Measurements from ENCODE around the gene RBPJL.

Gene RBPJL

DNA sequence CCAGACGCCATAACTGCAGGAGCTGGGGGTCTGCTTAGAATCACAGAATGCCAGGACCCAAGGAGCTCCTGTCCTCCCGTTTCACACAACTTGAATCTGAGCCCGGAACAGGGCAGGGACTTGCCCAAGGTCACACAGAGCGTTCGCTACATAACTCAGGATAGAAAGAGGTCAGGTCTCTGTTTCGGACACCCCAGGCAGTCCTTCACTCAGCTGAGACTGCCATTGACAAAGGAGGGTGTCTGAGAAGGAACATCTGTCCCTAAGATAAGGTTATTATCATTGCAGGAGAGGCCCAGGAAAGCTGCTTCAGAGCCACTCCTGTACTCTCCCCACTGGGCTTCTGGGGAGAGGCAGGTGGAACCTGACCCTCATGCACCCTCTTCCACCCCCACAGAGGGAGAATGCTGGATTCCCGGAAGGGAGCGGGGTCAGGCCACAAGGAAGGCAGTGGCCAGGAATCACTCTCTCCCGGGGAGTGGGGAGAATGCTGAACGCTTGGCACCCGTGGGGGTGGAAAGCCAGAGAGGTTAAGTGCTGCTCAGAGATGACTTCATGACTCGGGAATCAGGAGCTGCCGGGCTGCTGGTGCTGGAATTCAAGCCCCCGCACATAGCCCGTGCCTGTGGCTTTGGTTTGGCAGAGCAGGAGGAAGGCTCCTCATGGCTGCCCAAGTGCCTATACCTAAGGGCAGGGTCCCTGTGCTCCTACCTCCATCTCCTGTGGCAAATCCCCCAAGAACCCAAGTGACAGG, 30.9 kb downstream of the RBPJL start:
- Mint-ChIP-seq H3K36me3 (no peaks in the 10 kb centered on the region), H3K27me3 (peaks cover 7% of the 10 kb centered on the region), H3K9me3 (no peaks in the 10 kb centered on the region), H3K4me1 (peaks cover 2% of the 10 kb centered on the region), H3K27ac (no peak overlapping the region), H3K4me3 (no peak overlapping the region)
- ATAC-seq (ENCODE audit: low read depth) (no peak), DNase-seq (ENCODE audit: low spot score in 2 of 2) (no peak)

DNA sequence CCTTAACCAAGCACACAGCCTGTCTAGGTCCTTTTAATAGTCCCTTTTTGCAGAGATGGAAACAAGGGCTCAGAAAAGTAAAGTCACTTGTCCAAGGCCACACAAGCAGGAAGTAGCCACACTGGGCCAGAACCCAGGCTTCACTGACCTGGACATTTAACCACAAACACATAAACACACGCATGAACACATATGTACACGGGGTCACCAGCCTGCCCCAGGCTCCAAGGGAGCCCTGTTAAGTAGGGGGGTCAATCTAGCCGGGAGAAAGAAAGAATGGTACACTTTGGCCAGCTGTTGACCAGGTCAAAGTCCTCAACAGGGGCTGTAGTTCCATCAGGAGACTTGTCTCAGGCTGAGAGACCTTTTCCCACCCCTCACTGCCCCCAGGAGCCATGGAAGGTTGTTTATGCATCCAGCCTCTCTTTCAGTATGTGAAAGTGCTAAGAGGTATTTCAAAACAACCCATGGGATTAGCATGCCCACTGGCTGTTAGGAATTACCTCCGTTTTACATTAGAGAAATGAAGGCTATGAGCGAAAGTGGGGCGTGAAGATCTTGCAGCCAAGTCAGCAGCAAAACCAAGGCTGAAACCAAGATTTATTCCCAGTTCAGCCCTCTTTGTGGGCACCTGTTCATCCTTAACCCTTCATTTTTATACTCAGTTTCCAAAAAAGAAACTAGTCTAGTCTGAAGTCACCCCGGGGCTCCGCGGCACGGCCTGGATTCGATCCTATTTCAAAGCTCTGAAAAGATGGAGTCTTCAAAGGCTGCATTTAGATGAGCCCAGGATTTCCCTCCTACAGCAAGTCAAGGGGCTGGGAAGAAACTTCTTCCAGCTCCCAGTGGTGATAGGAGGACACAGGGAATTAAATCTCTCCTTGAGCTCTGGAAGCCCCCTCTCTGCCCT, 31.7 kb downstream of the RBPJL start:
- no peak for DNase-seq (ENCODE audit: low spot score in 2 of 2)
- Mint-ChIP-seq H3K27me3 (peaks cover 7% of the 10 kb centered on the region), H3K9me3 (no peaks in the 10 kb centered on the region), H3K4me1 (peaks cover 2% of the 10 kb centered on the region), H3K4me3 (no peak overlapping the region), H3K36me3 (no peaks in the 10 kb centered on the region), H3K27ac (no peak overlapping the region)
- no peak for ATAC-seq (ENCODE audit: low read depth)

DNA sequence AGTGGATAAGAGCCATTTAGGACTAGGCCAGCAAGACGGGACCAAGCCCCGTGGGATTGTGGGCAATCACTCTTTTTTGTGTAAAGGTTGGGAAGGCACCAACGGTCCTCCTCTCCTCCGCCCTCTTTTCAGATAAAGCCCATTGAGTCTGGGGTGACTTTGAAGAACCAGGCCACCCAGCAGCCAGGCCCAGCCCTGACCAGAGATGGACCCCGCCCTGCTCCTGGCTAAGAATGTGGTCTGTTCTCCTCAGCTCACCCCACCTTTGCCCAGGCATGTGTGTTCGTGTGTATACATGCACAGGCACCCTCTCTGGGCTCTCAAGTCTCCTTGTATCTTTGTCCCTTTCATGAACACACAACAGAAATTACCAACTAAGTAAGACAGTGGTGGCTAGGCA, 32.4 kb downstream of the RBPJL start:
- ATAC-seq (ENCODE audit: low read depth) (no peak), DNase-seq (ENCODE audit: low spot score in 2 of 2) (no peak)
- no peaks in the 10 kb centered on the region for H3K36me3 Mint-ChIP-seq
- no peak overlapping the region for H3K27ac Mint-ChIP-seq
- peaks cover 7% of the 10 kb centered on the region for H3K27me3 Mint-ChIP-seq
- no peaks in the 10 kb centered on the region for H3K9me3 Mint-ChIP-seq
- no peak overlapping the region for H3K4me3 Mint-ChIP-seq
- H3K4me1 Mint-ChIP-seq, result peaks cover 2% of the 10 kb centered on the region

DNA sequence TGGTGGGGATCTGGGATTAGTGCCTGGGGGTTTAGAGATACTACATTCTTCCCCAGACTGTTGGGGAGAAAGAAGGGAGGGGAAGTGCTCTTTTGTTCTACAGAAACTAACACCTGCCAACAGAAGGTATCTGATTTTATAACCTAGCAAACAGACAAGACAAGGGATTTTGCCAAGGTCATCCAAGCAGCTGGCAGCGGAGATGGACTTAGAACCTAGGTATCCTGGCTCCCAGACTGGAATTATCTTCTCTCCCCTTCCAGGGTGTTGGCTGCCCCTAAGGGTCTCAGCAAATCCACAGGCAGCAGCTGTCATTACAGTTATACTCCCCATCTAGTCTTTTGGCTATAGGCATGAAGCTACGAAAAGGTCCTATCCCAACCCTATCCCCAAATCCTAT, 33.2 kb downstream of the RBPJL start:
- H3K9me3 Mint-ChIP-seq, result no peaks in the 10 kb centered on the region
- ATAC-seq (ENCODE audit: low read depth) (no peak), DNase-seq (ENCODE audit: low spot score in 2 of 2) (no peak)
- H3K27ac Mint-ChIP-seq, result no peak overlapping the region
- H3K27me3 Mint-ChIP-seq, result peaks cover 7% of the 10 kb centered on the region
- H3K4me1 Mint-ChIP-seq, result peaks cover 2% of the 10 kb centered on the region
- no peaks in the 10 kb centered on the region for H3K36me3 Mint-ChIP-seq
- no peak overlapping the region for H3K4me3 Mint-ChIP-seq

DNA sequence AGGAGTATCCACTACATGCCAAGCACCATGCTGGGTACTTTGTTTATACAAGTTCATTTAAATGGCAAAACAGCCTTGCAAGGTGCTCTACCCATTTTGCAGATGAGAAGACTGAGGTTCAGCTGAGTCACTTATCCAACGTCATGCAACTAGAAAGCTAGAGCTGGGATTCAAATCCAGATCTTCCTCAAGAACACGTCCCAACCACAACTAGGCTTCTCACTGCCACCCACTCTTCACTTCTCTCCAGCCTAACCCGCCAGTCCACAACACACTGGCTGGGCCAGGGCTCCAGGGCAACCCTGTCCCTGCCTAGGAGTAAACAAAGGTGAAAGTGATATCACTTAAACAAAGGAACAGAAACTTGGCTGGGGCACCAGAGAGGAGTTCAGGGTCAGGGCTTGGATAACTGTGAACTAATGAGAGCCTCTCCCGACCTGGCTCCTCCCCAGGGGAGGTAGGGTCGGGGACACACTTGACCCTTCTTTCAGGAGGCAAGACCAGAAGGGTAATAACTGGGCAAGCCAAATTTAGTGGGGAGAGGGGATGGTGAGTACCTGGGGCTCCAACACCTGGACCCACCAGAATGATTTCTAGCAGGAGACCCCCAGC, 33.7 kb downstream of the RBPJL start:
- no peak overlapping the region for H3K4me3 Mint-ChIP-seq
- no peaks in the 10 kb centered on the region for H3K9me3 Mint-ChIP-seq
- peaks cover 10% of the 10 kb centered on the region for H3K27me3 Mint-ChIP-seq
- no peaks in the 10 kb centered on the region for H3K36me3 Mint-ChIP-seq
- peaks cover 2% of the 10 kb centered on the region for H3K4me1 Mint-ChIP-seq
- DNase-seq (ENCODE audit: low spot score in 2 of 2) (no peak), ATAC-seq (ENCODE audit: low read depth) (no peak)
- no peak overlapping the region for H3K27ac Mint-ChIP-seq

DNA sequence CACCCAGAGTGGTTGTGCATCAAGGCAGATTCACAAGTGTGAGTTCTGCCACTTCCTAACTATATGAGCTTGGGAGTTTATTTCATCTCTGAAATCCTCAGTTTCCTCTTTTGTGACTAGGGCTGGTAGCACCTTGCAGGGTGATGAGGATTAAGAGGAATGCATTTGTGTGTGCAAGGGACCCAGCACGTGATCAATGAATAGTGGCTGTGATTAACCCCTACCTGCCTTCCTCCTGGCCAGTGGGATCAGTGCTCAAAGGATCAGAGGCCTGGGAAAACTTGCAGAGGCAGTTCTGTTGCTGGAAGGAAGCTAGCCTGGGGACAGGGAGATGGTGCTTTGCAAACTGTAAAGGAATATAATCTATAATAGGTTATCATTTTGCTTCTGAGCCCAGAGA, 34.3 kb downstream of the RBPJL start:
- Mint-ChIP-seq H3K27ac (no peak overlapping the region), H3K36me3 (no peaks in the 10 kb centered on the region), H3K27me3 (peaks cover 12% of the 10 kb centered on the region), H3K9me3 (no peaks in the 10 kb centered on the region), H3K4me1 (peaks cover 2% of the 10 kb centered on the region), H3K4me3 (no peak overlapping the region)
- ATAC-seq (ENCODE audit: low read depth) (no peak), DNase-seq (ENCODE audit: low spot score in 2 of 2) (no peak)

DNA sequence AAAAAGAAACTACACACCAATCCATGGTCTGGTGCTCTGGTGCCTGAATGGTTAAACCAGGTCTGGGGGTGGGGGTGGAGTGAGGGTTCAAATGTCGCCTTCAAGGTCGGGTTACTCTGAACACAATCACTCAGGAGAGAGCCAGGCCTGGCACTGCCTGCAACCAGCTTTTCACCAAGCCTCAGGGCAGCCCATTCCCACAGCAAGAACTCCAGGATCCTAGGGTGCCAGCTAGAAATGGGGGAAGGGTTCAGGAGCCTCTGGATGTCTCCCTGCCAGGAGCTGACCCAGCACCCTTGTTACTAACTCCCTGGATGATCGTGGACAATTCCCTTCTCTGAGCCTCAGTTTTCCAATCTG, 34.9 kb downstream of the RBPJL start:
- Mint-ChIP-seq H3K27ac (no peak overlapping the region), H3K36me3 (no peaks in the 10 kb centered on the region), H3K27me3 (peaks cover 13% of the 10 kb centered on the region), H3K4me1 (peaks cover 4% of the 10 kb centered on the region), H3K4me3 (no peak overlapping the region), H3K9me3 (no peaks in the 10 kb centered on the region)
- DNase-seq (ENCODE audit: low spot score in 2 of 2), result no peak
- ATAC-seq (ENCODE audit: low read depth), result no peak

DNA sequence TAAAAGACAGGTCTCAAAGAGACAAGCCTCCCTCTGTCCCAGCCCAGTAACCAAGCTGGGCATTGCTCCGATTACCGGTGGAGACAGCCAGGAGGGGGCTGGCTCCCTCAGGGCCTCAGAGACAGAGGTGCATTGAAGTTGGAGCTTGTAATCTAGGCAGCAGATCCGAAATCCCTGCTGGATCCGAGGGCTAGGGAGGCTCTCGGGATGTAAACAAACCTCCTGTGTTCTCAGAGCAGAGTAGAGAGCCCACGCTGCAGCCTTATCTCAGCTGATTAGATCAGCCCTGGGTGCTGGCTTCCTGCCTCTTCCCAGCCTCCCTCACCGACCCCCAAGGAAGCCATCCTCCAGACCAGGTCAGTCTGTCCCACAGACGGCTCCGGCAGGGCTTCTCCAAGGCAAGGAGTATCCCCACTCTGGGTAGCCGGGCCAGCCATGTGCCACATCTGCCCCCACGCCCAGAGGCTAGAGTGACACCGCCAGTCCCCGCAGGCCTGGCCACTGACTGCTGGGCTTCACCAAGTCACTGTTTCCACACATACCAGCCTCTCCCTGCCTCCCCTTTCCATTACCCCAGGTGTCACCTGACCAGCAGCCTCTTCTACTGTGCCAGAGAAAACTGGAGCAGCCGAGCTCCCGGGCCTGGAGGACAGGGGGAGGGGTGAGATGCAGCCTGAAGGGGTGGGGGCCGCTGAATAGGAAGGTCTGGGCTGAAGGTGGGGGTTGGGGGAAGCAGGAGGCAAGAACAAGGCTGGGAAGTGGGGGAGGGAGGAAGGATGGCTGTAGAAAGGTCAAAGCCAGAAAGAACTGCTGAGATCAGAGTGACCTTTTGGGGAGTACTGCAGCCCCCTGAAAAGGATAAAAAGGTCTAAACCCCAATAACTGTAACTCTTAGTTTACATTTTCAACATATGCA, 35.6 kb downstream of the RBPJL start:
- H3K27ac Mint-ChIP-seq, result no peak overlapping the region
- H3K9me3 Mint-ChIP-seq, result no peaks in the 10 kb centered on the region
- ATAC-seq (ENCODE audit: low read depth) (no peak), DNase-seq (ENCODE audit: low spot score in 2 of 2) (no peak)
- H3K4me3 Mint-ChIP-seq, result no peak overlapping the region
- peaks cover 4% of the 10 kb centered on the region for H3K4me1 Mint-ChIP-seq
- no peaks in the 10 kb centered on the region for H3K36me3 Mint-ChIP-seq
- peaks cover 16% of the 10 kb centered on the region for H3K27me3 Mint-ChIP-seq

DNA sequence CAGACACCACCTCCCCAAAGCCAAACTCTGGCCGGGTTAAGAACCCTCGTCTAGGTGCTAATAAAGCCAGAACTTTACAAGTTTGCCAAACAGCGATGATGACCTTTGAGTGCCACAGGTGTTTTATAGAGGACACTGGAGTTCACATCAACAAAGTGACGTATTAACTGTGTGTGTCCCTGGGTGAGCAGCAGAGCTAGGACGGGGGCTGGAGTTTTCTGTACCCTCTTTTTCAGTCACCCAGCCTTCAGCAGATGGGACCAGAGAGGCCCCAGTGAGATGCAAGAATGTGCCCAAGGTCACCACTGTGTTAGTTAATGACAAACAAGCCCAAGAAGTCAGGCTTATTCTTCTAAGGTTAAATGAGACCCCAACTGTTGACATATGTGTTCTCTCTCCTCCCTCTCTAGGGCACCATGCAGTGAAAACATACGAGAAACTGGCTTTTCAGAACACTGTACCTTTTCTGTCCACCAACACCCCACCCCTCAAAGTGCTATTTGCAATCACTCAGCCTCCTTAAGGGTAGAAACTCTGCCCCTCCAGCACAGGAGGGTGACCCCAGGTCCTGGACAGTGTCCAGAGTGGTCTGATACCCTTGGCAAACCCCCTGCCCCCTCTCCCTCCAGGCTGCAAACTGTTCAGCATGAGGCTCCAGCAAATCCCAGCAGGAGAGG, 36.4 kb downstream of the RBPJL start:
- Mint-ChIP-seq H3K9me3 (no peaks in the 10 kb centered on the region), H3K36me3 (no peaks in the 10 kb centered on the region), H3K4me3 (no peak overlapping the region), H3K27ac (no peak overlapping the region), H3K27me3 (peaks cover 20% of the 10 kb centered on the region), H3K4me1 (peaks cover 9% of the 10 kb centered on the region)
- no peak for DNase-seq (ENCODE audit: low spot score in 2 of 2)
- ATAC-seq (ENCODE audit: low read depth), result no peak

DNA sequence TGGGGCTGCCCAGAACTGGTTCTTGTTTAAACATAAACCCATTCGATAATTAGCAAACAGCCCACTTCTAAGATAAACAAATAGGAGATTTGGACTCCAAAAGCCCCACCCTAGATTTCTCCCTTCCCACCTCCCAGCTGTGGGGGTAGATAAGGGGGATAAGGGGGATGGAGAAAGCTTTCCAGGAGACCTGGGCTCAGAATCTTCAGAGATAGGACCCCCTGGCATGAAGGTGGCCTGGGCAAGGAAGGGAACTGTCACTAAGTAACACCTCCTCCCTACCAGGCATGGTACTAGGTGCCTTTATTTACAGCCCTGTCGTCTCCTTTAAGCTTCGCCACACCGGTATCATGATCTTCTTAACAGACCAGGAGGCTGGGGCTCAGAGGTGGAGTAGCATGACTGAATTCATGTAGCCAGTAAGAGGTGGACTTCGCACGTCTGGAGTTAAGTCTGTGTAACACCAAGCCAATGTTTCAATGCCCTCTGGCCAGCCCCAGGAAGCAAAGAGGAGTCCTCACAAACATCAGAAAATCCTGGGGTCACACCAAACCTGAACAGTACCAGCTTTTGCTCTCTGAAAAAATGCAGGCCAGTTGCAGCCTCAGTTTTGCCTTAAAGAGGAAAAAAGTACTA, 37.0 kb downstream of the RBPJL start:
- H3K4me1 Mint-ChIP-seq, result peaks cover 11% of the 10 kb centered on the region
- no peaks in the 10 kb centered on the region for H3K9me3 Mint-ChIP-seq
- DNase-seq (ENCODE audit: low spot score in 2 of 2) (no peak), ATAC-seq (ENCODE audit: low read depth) (no peak)
- H3K27me3 Mint-ChIP-seq, result peaks cover 20% of the 10 kb centered on the region
- H3K27ac Mint-ChIP-seq, result no peak overlapping the region
- H3K4me3 Mint-ChIP-seq, result no peak overlapping the region
- no peaks in the 10 kb centered on the region for H3K36me3 Mint-ChIP-seq

DNA sequence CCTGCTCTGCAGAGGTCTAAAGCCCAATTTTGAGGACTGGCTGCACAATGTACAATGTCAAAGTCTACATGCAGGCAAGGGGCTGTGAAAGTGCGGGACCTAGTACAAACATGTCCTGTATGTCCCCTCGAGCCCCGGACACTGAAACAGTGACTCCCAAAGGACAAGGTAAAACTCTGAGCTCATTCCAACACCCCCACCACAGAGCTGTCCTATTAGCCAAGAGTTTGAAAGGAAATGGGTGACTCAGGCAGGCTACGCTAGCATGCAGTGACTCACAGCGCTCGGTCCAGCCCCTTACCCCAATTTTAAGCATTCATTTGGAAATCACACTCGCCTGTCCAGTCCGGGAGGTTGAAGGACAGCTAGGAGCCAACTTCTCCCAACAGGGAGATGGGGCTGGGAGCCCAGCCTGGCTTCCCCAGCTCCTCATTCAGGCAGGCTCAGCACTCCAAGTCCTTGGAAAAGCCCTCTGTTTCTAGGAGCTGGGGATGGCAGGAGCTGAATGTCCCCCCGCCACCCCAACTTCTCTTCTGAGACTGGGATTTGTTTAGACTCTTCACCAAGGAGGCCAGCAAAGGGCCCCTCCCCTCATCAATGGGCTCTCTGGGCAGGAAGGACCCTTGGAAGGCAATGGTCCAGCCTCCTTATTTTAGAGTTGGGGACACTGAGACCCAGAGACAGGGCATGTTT, 37.7 kb downstream of the RBPJL start:
- ATAC-seq (ENCODE audit: low read depth), result no peak
- Mint-ChIP-seq H3K4me1 (peaks cover 11% of the 10 kb centered on the region), H3K36me3 (no peaks in the 10 kb centered on the region), H3K27me3 (peaks cover 20% of the 10 kb centered on the region), H3K9me3 (no peaks in the 10 kb centered on the region), H3K4me3 (no peak overlapping the region), H3K27ac (no peak overlapping the region)
- DNase-seq (ENCODE audit: low spot score in 2 of 2), result no peak

DNA sequence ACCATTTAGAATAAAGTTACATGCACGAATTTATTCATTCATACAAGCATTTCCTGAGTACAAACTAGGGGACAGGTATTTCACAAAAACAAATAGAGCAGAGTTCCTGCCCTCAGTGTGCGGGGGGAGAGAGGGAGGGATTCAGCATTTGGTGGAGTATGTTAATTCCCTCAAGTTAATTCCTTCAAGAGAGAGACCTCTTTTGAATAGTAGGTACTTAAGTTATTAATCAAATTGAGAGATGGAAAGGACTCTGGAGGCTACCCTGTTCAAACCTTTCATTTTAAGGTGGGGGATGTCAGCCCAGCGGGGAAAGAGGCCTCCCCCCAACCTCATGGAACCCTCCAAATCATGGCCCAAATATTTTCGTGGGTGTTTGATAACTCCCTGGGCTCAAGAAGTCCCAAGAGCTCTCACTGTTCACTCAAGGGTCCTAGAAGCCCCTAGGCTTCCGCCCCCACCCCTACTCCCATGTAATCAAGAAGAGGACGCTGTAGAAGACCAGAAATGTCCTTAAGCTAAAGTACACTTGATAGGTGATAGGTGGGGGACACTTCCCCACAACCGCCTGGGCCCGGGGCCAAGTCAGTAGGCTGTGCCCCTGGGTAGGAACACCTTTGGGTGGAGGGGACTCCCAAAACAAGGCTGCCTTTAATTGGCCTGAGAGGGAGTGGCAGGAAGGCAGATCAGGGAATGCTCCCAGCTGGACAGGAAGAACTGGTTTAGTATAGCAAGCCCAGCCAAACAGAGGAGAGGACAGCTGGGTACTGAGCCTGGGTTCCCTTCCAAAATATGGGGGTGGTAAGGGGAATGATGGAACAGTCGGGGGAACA, 38.7 kb downstream of the RBPJL start:
- Mint-ChIP-seq H3K36me3 (no peaks in the 10 kb centered on the region), H3K27me3 (peaks cover 19% of the 10 kb centered on the region), H3K4me3 (no peak overlapping the region), H3K9me3 (no peaks in the 10 kb centered on the region), H3K27ac (no peak overlapping the region), H3K4me1 (peaks cover 9% of the 10 kb centered on the region)
- DNase-seq (ENCODE audit: low spot score in 2 of 2), result no peak
- ATAC-seq (ENCODE audit: low read depth), result no peak
